ENCODE results near the gene DLG5. TPM values are rescaled to one million over a fixed set of nuclear protein-coding genes. Genes with fewer than 3 reads are reported as not detected.

DLG5 gene
- total RNA-seq, 2 experiments from 2014 or later: 4.8 to 5.0 TPM

DNA sequence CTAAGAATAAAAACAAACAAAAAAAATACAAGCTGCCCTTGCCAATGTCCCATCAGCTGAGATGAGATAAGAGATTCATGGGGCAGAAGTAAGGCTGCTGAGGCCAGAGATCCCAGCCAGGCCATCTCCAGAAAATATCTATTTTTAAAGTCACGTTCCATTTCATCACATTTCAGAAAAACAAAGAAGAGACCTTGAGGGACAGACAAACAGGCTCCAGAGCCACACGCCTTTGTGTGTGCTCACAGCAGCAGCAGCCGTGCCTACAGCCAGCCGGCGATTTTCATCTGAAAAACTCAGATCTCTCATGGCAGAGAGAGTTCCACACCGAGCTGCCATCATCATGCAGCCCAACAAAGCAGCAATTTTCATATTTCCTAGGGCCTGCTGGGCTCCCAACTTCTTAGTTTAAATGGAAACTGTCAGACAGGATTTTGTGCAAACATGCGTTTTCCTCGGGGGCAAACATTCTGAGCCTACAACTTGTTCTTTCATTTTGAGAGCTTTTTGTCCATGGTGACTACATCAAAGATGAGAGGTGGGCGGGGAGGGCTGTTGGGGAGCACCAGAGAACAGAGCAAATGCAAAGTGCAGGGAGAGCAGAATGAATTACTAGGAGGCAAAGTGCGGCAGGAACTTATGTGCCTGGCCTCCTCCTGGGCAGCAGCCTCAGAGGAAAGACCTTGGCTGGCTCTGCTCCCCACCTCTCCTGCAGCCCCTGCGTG, 38.8 kb downstream of the DLG5 start:
- POLR2A ChIA-PET: no interaction called here
- DNase-seq: no peak
- Mint-ChIP-seq H3K36me3 (no peaks in the 10 kb centered on the region), H3K4me3 (no peak overlapping the region), H3K4me1 (no peaks in the 10 kb centered on the region), H3K27ac (no peak overlapping the region), H3K27me3 (no peaks in the 10 kb centered on the region), H3K9me3 (no peaks in the 10 kb centered on the region)
- no peak for ATAC-seq (ENCODE audit: low read depth)

DNA sequence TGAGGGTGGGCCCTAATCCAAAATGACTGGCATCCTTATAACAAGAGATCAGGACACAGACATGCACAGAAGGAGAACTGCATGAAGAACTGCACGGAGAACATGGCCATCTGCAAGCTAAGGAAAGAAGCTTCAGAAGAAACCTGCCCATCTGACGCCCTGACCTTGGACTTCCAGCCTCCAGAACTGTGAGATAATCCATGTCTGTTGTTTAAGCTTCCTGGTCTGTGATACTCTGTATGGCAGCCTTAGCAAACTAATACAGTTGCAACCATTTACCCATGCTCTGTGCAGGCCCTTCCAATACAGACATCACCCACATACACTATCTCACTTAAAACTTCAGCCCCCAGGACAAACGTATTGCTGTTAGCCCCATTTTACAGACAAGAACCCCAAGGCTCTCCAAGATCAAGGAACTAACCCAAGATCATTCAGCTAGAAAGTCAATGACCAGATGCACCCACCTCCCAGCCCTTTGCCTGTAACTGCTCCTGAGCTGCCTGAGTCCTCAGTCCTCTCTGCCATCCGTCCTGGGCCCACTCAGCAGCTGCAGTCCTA, 39.7 kb downstream of the DLG5 start:
- no peak for ATAC-seq (ENCODE audit: low read depth)
- no peak for DNase-seq
- POLR2A ChIA-PET: no interaction called here
- Mint-ChIP-seq H3K36me3 (no peaks in the 10 kb centered on the region), H3K4me1 (no peaks in the 10 kb centered on the region), H3K27me3 (peaks cover 2% of the 10 kb centered on the region), H3K4me3 (no peak overlapping the region), H3K27ac (no peak overlapping the region), H3K9me3 (no peaks in the 10 kb centered on the region)

DNA sequence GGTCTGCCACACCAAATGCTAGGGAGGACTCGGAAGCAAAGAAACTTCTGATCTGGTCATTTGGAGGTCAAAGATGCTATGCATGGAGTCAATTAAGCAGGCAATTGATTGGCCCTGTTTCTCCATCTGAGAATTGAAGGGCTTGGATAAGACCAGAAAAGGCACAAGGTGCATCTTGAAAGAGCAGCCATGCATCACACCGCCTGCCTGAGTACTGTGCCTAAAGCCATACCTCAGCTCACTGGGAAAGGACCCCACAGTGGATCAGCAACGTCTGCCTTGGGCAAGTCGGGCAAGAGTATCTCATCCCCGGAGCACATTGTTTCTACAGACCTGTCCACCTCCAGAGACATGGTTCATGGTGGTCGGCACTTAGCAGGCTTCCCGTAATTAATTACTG, 42.4 kb downstream of the DLG5 start:
- H3K27me3 Mint-ChIP-seq: peaks cover 2% of the 10 kb centered on the region
- no peak overlapping the region for H3K4me3 Mint-ChIP-seq
- POLR2A ChIA-PET: no interaction called here
- H3K27ac Mint-ChIP-seq: no peak overlapping the region
- no peak for ATAC-seq (ENCODE audit: low read depth)
- H3K4me1 Mint-ChIP-seq: no peaks in the 10 kb centered on the region
- no peaks in the 10 kb centered on the region for H3K9me3 Mint-ChIP-seq
- no peak for DNase-seq
- no peaks in the 10 kb centered on the region for H3K36me3 Mint-ChIP-seq

DNA sequence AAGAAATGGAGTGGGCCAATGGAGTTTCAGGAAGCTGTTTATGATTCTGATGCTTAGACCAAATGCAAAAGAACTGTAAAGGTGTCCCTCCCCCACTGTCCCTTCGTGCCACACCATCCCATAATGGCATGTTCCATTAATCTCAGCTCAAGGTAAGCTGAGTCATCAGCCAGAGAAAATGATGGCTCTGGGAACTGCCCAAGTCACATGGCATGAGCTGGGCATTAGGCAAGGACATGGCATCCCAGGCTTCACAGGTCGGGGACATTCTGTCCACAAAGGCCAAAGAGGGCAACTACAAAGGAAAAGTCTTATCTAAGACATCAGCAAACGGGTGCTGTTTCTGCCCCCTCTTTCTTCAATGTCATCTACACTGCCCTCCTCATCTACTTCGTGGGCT, 44.9 kb downstream of the DLG5 start:
- peaks cover 6% of the 10 kb centered on the region for H3K27me3 Mint-ChIP-seq
- no peaks in the 10 kb centered on the region for H3K9me3 Mint-ChIP-seq
- H3K27ac Mint-ChIP-seq: no peak overlapping the region
- POLR2A ChIA-PET: no interaction called here
- H3K4me1 Mint-ChIP-seq: peaks cover 10% of the 10 kb centered on the region
- H3K36me3 Mint-ChIP-seq: no peaks in the 10 kb centered on the region
- no peak overlapping the region for H3K4me3 Mint-ChIP-seq
- ATAC-seq (ENCODE audit: low read depth) (no peak), DNase-seq (no peak)

DNA sequence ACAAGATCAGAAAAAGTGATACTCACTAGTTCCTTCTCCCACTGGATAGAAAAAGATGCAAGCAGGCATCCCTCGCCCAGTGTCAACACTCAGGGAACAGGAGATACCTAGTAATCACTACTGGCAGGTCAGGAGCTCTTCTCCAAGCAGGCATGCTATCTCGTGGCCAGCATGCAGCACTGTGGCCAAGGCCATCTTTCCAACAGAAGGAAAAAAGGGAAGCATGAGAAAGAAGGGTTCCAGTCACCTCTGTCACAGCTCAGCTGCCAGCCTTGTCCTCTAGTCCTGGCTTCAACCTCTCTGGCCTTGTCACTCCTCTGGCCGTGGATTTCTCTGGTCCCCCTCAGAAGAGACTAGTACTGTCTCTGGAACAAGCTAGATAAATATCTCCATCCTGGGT, 45.3 kb downstream of the DLG5 start:
- Mint-ChIP-seq H3K27ac (no peak overlapping the region), H3K27me3 (peaks cover 6% of the 10 kb centered on the region), H3K4me3 (no peak overlapping the region), H3K9me3 (no peaks in the 10 kb centered on the region), H3K36me3 (peaks cover 1% of the 10 kb centered on the region), H3K4me1 (peaks cover 10% of the 10 kb centered on the region)
- POLR2A ChIA-PET: no interaction called here
- no peak for DNase-seq
- no peak for ATAC-seq (ENCODE audit: low read depth)

DNA sequence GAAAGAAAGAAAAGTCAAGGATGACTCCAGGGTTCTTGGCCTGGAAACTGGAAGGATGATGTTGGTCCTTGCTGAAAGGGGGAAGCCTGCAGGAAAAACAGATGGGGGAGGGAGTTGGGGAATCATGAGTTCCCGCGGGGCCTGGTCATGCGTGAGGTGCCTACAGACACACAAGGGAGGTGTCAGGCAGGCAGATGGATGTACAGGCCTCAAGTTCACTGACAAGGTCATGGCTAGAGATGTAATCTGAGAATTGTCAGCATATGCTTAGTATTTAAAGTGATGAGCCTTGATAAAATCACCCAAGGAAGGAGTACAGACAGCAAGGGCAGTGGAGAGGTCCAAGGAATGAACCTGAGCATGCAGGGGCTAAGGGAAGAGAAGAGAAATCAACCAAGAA, 46.8 kb downstream of the DLG5 start:
- ATAC-seq (ENCODE audit: low read depth) (no peak), DNase-seq (no peak)
- Mint-ChIP-seq H3K27me3 (peaks cover 6% of the 10 kb centered on the region), H3K36me3 (peaks cover 1% of the 10 kb centered on the region), H3K9me3 (no peaks in the 10 kb centered on the region), H3K4me3 (no peak overlapping the region), H3K4me1 (peaks cover 10% of the 10 kb centered on the region), H3K27ac (no peak overlapping the region)
- POLR2A ChIA-PET: no interaction called here

DNA sequence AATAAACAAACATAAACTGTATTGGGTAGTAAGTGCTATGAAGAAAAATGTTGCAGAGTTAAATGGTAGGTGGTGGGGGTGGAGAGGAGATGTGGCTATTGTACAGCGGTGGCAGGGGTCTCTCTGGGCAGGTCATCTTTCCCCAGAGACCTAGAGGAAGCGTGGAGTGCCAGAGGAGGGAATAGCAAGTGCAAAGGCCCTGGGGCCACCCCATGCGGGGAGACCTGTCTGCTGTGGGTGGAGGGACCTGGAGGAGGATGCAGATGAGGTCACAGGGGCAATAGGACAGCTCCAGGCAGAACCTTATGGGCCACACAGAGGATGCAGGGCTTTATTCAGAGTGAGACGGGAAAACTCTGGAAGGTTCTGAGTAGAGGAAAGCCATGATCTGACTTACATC, 47.5 kb downstream of the DLG5 start:
- peaks cover 6% of the 10 kb centered on the region for H3K27me3 Mint-ChIP-seq
- DNase-seq (no peak), ATAC-seq (ENCODE audit: low read depth) (no peak)
- POLR2A ChIA-PET: no interaction called here
- peaks cover 14% of the 10 kb centered on the region for H3K4me1 Mint-ChIP-seq
- H3K36me3 Mint-ChIP-seq: peaks cover 1% of the 10 kb centered on the region
- H3K4me3 Mint-ChIP-seq: no peak overlapping the region
- peak overlapping the region; percentile 18 for H3K27ac Mint-ChIP-seq
- H3K9me3 Mint-ChIP-seq: no peaks in the 10 kb centered on the region

DNA sequence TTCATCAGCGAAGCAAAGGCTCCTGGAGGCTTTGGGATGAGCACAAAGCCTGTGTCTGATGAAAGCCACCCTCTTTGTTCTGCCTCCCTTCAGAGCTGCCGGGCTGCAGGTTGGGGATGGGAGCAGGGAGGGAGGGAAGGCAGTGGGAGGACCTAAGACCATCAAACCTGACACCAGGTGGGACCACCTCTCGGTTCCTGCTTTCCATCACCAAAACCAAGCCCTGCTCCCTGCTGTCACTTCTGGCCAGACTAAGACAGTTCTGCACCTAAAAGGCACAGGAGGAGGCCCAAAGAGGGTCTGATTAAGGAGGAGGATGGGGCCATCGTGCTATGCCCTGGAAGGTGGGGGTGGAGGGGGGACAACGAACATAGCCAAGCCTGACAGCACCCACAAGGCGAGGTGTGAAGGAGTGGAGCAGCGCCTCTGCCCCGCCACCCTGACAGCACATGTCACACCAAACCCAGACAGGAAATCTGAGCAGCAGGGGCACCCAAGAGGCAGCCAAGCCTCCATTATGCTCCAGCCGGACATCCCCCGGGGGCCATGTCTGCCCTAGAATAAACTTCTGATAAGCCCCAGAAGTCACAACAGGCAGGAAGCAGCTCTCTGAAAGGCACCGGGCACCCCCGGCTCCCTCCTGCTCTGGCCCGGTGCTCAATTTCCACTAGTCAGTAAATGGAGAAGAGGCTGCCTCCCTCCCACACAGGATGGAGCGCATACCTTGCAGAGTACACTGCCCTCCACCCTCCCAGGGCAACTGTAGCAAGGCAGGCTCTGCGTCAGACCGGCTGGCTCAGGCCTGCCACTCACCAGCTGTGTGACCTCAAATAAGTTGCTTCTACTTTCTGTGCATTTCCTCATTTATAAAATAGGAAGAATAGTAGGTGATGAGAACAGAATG, 48.9 kb downstream of the DLG5 start:
- Mint-ChIP-seq H3K4me3 (no peak overlapping the region), H3K4me1 (peaks cover 25% of the 10 kb centered on the region), H3K36me3 (peaks cover 1% of the 10 kb centered on the region), H3K27ac (peak overlapping the region; percentile 45), H3K27me3 (peaks cover 6% of the 10 kb centered on the region), H3K9me3 (no peaks in the 10 kb centered on the region)
- ATAC-seq (ENCODE audit: low read depth) (peak; percentile 28), DNase-seq (peak; percentile 36)
- POLR2A ChIA-PET: no interaction called here

DNA sequence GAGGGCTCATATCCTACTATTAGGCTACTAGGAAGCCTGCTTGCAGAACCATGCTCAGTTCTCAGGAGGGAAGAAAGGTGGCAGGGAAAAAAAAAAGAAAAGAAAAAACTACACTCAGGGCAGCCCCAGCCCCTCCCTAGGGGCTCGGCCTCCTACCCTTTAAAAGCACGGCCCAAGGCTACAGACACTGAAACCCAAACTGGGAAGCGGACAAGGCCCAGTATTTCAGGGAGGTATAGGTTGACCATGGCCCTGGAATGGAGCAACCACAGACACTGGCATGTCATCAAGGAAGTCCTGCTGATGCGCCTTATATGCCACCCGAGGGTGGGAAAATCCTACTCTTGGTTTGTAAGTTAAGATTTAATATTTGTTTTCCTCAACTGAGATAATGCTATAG, 50.8 kb downstream of the DLG5 start:
- Mint-ChIP-seq H3K27me3 (peaks cover 5% of the 10 kb centered on the region), H3K4me3 (no peak overlapping the region), H3K4me1 (peaks cover 25% of the 10 kb centered on the region), H3K27ac (no peak overlapping the region), H3K36me3 (peaks cover 1% of the 10 kb centered on the region), H3K9me3 (no peaks in the 10 kb centered on the region)
- DNase-seq: no peak
- POLR2A ChIA-PET: no interaction called here
- ATAC-seq (ENCODE audit: low read depth): no peak

DNA sequence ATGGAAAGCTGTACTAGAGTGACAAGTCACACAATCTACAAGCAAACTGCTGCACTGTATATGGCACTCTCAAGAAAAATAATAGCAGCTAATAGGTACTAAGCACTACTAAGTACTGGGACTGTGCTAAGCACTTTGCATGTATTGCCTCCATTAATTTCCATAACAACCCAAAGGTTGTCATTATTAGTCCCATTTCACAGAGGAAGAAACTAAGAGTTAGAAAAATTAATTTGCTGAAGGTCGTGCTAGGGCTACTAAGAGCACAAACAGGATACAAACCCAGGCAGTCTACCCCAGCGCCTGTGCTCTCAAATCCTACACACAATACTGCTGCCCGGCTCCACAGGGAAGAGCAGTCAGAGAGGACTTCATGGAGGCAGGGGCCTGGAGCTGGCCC, 51.7 kb downstream of the DLG5 start:
- Mint-ChIP-seq H3K27me3 (peaks cover 6% of the 10 kb centered on the region), H3K4me3 (no peak overlapping the region), H3K9me3 (no peaks in the 10 kb centered on the region), H3K27ac (no peak overlapping the region), H3K36me3 (peaks cover 1% of the 10 kb centered on the region), H3K4me1 (peaks cover 25% of the 10 kb centered on the region)
- DNase-seq: no peak
- no peak for ATAC-seq (ENCODE audit: low read depth)
- POLR2A ChIA-PET: no interaction called here

DNA sequence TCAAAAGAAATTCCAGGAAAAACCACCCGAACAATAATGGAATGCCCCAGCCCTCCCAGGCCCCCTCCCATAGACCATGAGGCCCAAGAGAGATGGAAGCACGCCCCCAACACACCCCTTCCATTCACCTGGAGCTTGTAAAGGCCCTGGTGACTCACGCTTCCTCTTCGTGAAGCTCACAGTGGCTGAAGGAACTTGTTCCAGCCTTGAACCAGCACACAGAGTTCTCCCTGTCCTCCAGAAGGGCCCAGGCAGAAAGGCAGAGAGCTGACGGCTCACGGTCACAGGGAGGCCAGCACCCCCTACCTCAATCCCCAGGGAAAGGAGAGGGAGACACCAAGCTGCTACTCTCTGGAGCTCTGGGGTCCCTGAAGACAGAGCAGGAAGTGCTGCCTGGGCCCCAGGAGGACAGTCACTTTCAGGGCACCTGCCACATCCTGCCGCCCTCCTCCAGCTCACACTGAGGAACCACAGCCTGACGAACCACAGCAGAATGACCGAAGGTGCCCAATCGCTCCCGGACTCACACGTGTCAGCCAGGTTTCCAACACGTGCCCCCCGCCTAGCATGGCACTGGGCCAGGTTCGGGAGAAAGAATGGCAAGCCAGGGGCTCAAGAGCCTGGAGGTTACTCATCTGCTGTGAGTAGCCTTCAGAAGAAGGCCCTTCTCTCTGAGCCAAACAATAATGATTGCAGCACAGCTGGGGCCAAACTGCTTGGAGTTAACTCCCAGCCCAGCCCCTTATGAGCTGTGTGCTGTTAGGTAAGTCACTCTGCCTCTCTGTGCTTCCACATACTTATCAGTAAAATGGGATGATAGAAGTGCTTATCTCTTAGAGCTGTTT, 52.8 kb downstream of the DLG5 start:
- POLR2A ChIA-PET: interaction anchor here (0.7 kb wide), 2 partner anchors 37 to 190 kb away, joined by 3 to 4 read pairs; no protein-coding TSS in a partner anchor
- peak; percentile 92 for ATAC-seq (ENCODE audit: low read depth)
- H3K36me3 Mint-ChIP-seq: peaks cover 1% of the 10 kb centered on the region
- peak overlapping the region; percentile 36 for H3K4me3 Mint-ChIP-seq
- peak; percentile 72 for DNase-seq
- H3K27ac Mint-ChIP-seq: peak overlapping the region; percentile 92
- no peaks in the 10 kb centered on the region for H3K9me3 Mint-ChIP-seq
- H3K4me1 Mint-ChIP-seq: peaks cover 25% of the 10 kb centered on the region
- H3K27me3 Mint-ChIP-seq: peaks cover 6% of the 10 kb centered on the region

DNA sequence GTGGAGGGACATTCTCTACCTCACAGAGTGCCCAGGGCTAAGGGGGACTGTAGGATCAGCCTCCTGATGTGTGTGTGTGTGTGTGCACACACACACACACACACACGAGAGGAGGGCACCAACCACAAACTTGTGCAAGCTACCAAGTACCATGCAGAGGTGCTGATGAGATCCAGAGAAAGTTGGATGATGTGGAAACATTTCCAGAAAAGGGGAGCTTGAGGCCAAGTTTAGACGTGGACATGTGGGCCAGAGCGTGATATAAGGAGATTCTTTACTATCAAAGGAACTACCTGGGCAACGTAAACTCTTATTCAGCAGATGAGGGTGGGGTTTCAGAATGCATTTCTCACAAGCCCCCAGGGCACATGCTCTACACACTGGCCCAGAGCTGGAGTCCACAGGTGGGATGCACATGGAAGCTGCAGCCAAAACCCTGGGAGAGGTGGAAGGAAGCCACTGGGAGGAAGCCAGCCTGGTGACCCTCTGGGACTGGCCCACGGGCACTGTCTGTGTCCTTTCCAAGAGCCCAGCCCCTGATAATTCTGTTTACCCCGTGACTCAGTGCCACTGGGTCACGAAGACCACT, 53.5 kb downstream of the DLG5 start:
- POLR2A ChIA-PET: interaction anchor here (0.7 kb wide), 1 partner anchor 36 kb away, joined by 3 read pairs; no protein-coding TSS in a partner anchor
- Mint-ChIP-seq H3K27me3 (peaks cover 4% of the 10 kb centered on the region), H3K4me1 (peaks cover 20% of the 10 kb centered on the region), H3K27ac (peak overlapping the region; percentile 92), H3K36me3 (peaks cover 1% of the 10 kb centered on the region), H3K4me3 (no peak overlapping the region), H3K9me3 (no peaks in the 10 kb centered on the region)
- DNase-seq: no peak
- no peak for ATAC-seq (ENCODE audit: low read depth)
